Fibroblast of mammary gland (primary cell): ENCODE measurements around the gene NCOA3.

ENCODE experiments used
- DNase-seq: peaks from one replicate; pipeline ENCODE4 v3.0.0-alpha.2; 2010; ENCODE audit warnings: low read depth
- H3K4me3 ChIP-seq: 2 replicates; pipeline ENCODE4 v1.5.1; 2011; ENCODE audit warnings: low read depth, mild to moderate bottlenecking, low read length, moderate library complexity; ENCODE audit not compliant: control insufficient read depth
- CTCF ChIP-seq: conservative IDR thresholded peaks from 2 replicates; pipeline ENCODE4 v1.5.1; 2011; ENCODE audit warnings: low read depth, low read length, inconsistent platforms; ENCODE audit not compliant: control insufficient read depth, insufficient read depth

NCOA3 gene

GRCh38 chr20:47672886-47673670, 171.4 kb downstream of the NCOA3 start:
- no peak for TF ChIP-seq CTCF
- H3K4me3 ChIP-seq, result no peak overlapping the region
- DNase-seq, result no peak

- no peak for TF ChIP-seq CTCF
- no peak for DNase-seq
- H3K4me3 ChIP-seq, result no peak overlapping the region
Observed at GRCh38 chr20:47673671-47673955, 171.9 kb downstream of the NCOA3 start.

- TF ChIP-seq CTCF, result no peak
- no peak overlapping the region for H3K4me3 ChIP-seq
Observed at GRCh38 chr20:47674145-47674544, 172.5 kb downstream of the NCOA3 start.

GRCh38 chr20:47674686-47675085, 173.0 kb downstream of the NCOA3 start:
- DNase-seq, result no peak
- no peak for TF ChIP-seq CTCF
- H3K4me3 ChIP-seq, result no peak overlapping the region

More at GRCh38 chr20:47674145-47674544, 172.5 kb downstream of the NCOA3 start:
- DNase-seq, result no peak

GRCh38 chr20:47675190-47676142, 173.8 kb downstream of the NCOA3 start:
- no peak overlapping the region for H3K4me3 ChIP-seq
- no peak for DNase-seq
- no peak for TF ChIP-seq CTCF

- no peak overlapping the region for H3K4me3 ChIP-seq
- TF ChIP-seq CTCF, result no peak
- no peak for DNase-seq
Observed at GRCh38 chr20:47676219-47676721, 174.6 kb downstream of the NCOA3 start.
